Transverse colon (tissue), 4 donors: ENCODE results near the gene BRD2. TPM values are rescaled to one million over a fixed set of nuclear protein-coding genes. Genes with fewer than 3 reads are reported as not detected.

Experiments used
- DNase-seq: peaks from one replicate; pipeline ENCODE4 v3.0.0-alpha.2; 2019
- H3K27ac ChIP-seq, 4 donors: fragments of 200-600 bp; sonication (generic); 2 replicates each; pipeline ENCODE4 v1.5.1; 2016 to 2018; ENCODE audit warnings: inconsistent platforms in 4 of 4
- H3K27me3 ChIP-seq: fragments of 200-600 bp; sonication (generic); 2 replicates; pipeline ENCODE4 v1.5.1; 2017; ENCODE audit warnings: inconsistent platforms
- H3K36me3 ChIP-seq, 4 donors: fragments of 200-600 bp; sonication (generic); 2 replicates each; pipeline ENCODE4 v1.5.1; 2017 to 2019; ENCODE audit warnings: inconsistent platforms in 4 of 4
- H3K4me1 ChIP-seq, 4 donors: fragments of 200-600 bp; sonication (generic); 2 replicates each; pipeline ENCODE4 v1.5.1; 2017 to 2020; ENCODE audit warnings: inconsistent platforms in 4 of 4
- H3K4me3 ChIP-seq, 4 donors: fragments of 200-600 bp; sonication (generic); 1 replicate in 1 of 4; 2 replicates in 3 of 4; pipeline versions ENCODE4 v1.5.1 to v1.6.1; 2017 to 2019; ENCODE audit warnings: inconsistent platforms in 4 of 4
- H3K9me3 ChIP-seq, 2 donors: fragments of 200-600 bp; sonication (generic); 2 replicates each; pipeline ENCODE4 v1.5.1; 2017 to 2019; ENCODE audit warnings: inconsistent platforms in 2 of 2
- EP300 ChIP-seq: sonication (generic); formaldehyde crosslinking; IDR thresholded peaks from one replicate; pipeline ENCODE4 v1.6.1; 2017; ENCODE audit warnings: antibody characterized with exemption, low read depth
- POLR2A ChIP-seq: fragments of 450-650 bp; IDR thresholded peaks from one replicate; pipeline ENCODE4 v1.6.1; 2016; ENCODE audit warnings: antibody characterized with exemption, mild to moderate bottlenecking, moderate library complexity
- POLR2AphosphoS5 ChIP-seq, 3 donors: sonication (generic); formaldehyde crosslinking; IDR thresholded peaks; one replicate each; pipeline ENCODE4 v1.6.1; 2016; ENCODE audit warnings: antibody characterized with exemption in 3 of 3
- WGBS, 2 donors: methylation state at CpG; one replicate each; pipeline ENCODE4 v1.1.5; 2018; ENCODE audit warnings: low coverage in 1 of 2; 5-methylcytosine and 5-hydroxymethylcytosine counted together
- in situ Hi-C, 4 donors: fragments of 200-750 bp; cut with MboI; loops; one replicate each; pipeline versions ENCODE4 v1.15.0 to v1.15.1; 2017; ENCODE audit warnings: low sequenced_read_pairs in 3 of 4, low pct_ligation_motif_present in 1 of 4, low pct_unique_long_range_greater_than_20kb in 1 of 4
- intact Hi-C: fragments of 100-400 bp; cut with DNase I; formaldehyde crosslinking; loops from one replicate; pipeline ENCODE4 v1.15.1; 2023; ENCODE audit warnings: low total_unique reads
- total RNA-seq, 4 donors: library from RNA; depleted of rRNA; stranded (reverse); fragments of >200 nt; gene quantifications; one replicate each; pipeline ENCODE4 v1.1.0, GENCODE V29; 2016
- TF ChIP-seq, protein P1 (sequence below), 5 experiments: fragments of 200-600 bp in 3 of 5; fragments of 450-650 bp in 2 of 5; sonication (generic) in 3 of 5; IDR thresholded peaks; 1 replicate in 2 of 5; 2 replicates in 3 of 5; pipeline ENCODE4 v1.5.1; 2016 to 2017; ENCODE audit warnings: antibody characterized with exemption in 5 of 5, inconsistent platforms in 3 of 5, mild to moderate bottlenecking in 2 of 5, moderate library complexity in 1 of 5

BRD2 gene
- total RNA-seq, 4 donors from 2014 or later = 116 to 612 (median 238) TPM

DNA sequence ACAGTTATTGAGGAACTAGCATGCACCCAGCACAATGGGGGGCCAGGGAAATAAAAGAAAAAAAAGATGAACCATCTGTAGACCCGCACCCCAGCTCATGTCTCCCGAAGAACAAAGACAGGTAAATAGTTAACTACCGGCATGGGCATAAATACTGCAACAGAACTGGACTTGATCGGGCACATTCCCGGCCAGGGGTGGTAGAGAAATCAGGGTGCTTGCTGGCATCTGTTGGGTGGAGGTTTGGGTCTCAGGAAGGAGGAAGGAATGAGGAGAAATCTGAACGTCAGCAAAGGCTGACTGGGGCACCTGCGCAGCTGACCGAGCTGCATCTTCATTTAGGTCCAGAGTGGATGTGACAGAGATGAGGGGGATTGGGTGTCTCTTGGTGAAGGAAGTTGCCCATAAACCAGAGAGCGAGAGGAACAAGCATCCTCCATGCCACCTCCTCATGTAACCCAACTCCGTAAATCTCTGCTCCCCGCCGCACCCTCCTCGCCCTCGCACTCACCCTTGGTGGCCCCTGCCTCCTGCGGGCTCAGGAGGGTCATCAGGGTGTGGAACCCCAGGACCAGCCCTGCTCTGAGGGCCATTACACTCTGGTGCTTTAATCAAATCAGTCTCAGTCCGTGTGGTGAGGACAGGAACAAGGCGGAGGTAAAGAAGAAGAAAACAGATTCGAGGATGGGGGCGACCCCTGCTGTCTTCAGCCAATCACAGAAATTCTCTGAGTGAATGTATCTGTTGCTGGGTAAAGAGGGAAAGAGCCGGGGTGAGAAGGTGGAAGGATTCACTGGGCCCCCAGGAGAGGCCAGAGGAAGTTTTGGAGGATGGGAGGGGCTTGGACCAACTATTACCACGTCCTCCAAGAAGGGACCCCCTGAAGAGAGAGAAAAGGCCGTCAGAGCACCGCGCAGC, 40.8 kb downstream of the BRD2 start, which contains the start of gene HLA-DOA:
Gene HLA-DOA (minus strand): TSS at position 648 of the 918 bp plus-strand sequence.
- intact Hi-C loops = no loop called here
- Histone ChIP-seq H3K9me3 (no peaks in the 10 kb centered on the region), H3K4me3 (peak within 1 kb of the TSS in 2 of 4 donors; percentile 21 to 28), H3K36me3 (no peaks in the 10 kb centered on the region), H3K27ac (no peak within 1 kb of the TSS), H3K4me1 (peaks cover 0 to 4% (median 0%) of the 10 kb centered on the region in 4 donors), H3K27me3 (peaks cover 46% of the 10 kb centered on the region)
- DNase-seq = no peak
- in situ Hi-C loops = loop anchor here in 1 of 4 donors (25.0 kb wide), 1 partner anchor 228 kb away; no protein-coding TSS in a partner anchor
- TF ChIP-seq, protein P1, sequence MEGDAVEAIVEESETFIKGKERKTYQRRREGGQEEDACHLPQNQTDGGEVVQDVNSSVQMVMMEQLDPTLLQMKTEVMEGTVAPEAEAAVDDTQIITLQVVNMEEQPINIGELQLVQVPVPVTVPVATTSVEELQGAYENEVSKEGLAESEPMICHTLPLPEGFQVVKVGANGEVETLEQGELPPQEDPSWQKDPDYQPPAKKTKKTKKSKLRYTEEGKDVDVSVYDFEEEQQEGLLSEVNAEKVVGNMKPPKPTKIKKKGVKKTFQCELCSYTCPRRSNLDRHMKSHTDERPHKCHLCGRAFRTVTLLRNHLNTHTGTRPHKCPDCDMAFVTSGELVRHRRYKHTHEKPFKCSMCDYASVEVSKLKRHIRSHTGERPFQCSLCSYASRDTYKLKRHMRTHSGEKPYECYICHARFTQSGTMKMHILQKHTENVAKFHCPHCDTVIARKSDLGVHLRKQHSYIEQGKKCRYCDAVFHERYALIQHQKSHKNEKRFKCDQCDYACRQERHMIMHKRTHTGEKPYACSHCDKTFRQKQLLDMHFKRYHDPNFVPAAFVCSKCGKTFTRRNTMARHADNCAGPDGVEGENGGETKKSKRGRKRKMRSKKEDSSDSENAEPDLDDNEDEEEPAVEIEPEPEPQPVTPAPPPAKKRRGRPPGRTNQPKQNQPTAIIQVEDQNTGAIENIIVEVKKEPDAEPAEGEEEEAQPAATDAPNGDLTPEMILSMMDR (IDR thresholded peaks at IDR 0.05) = no peak
- TF ChIP-seq POLR2A (peak; percentile 42), EP300 (no peak), POLR2AphosphoS5 (IDR thresholded peaks at IDR 0.05) (peak in 1 of 3 donors; percentile 36)
- WGBS, 2 donors = 18 to 26% methylated on average over 9 to 24 of the region's 24 CpGs

- intact Hi-C loops (loop anchor here (5.0 to 10.0 kb wide), 2 partner anchors 72 to 234 kb away; no protein-coding TSS in a partner anchor), in situ Hi-C loops (loop anchor here (5.0 to 25.0 kb wide), 5 partner anchors 64 to 237 kb away; partner anchors contain the start of genes HLA-DPA1 (in 1 of the 4) and HLA-DPB1 (in 1 of the 4))
- H3K27ac ChIP-seq = no peak overlapping the region
- H3K27me3 ChIP-seq = peaks cover 48% of the 10 kb centered on the region
- TF ChIP-seq POLR2AphosphoS5 (IDR thresholded peaks at IDR 0.05) = no peak
- TF ChIP-seq, protein P1 (IDR thresholded peaks at IDR 0.05) = no peak
- TF ChIP-seq EP300 = no peak
- TF ChIP-seq POLR2A = no peak
- no peaks in the 10 kb centered on the region for H3K9me3 ChIP-seq
- H3K36me3 ChIP-seq = no peaks in the 10 kb centered on the region
- H3K4me3 ChIP-seq = no peak overlapping the region
- H3K4me1 ChIP-seq = peaks cover 0 to 4% (median 0%) of the 10 kb centered on the region in 4 donors
- no peak for DNase-seq
- 71 to 80% methylated on average over 6 to 7 of the region's 7 CpGs for WGBS, 2 donors
Observed at GRCh38 chr6:33010356-33010755, 42.0 kb downstream of the BRD2 start.

DNA sequence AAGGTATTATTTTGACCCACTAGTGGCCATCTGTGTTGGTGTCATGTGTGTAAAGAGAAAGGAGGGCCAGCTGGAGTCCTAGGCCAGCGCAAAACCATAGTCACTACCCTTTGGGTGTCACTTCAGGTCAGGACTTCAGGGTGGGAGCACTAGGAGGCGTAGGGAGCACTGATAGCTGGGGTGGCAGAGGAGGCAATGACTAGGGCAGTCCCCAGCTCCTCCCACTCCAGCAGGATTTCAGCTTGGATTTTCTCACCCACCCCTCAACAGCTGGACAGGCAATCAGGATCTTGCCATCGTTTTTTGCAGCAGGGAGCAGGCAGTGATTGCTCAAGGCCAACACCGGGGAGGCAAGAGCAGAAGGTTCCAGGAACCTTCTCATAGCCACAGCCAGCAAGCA, 45.2 kb downstream of the BRD2 start:
- intact Hi-C loops = loop anchor here (5.0 to 10.0 kb wide), 2 partner anchors 69 to 231 kb away; no protein-coding TSS in a partner anchor
- 64 to 80% methylated on average over 2 to 4 of the region's 4 CpGs for WGBS, 2 donors

More for the DNA sequence above, 45.2 kb downstream of the BRD2 start:
- DNase-seq = no peak
- Histone ChIP-seq H3K36me3 (no peaks in the 10 kb centered on the region), H3K4me3 (no peak overlapping the region), H3K27me3 (peaks cover 51% of the 10 kb centered on the region), H3K9me3 (no peaks in the 10 kb centered on the region), H3K27ac (no peak overlapping the region), H3K4me1 (peaks cover 0 to 10% (median 5%) of the 10 kb centered on the region in 4 donors)
- in situ Hi-C loops = loop anchor here (5.0 to 25.0 kb wide), 5 partner anchors 61 to 234 kb away; partner anchors contain the start of genes HLA-DPA1 (in 1 of the 4) and HLA-DPB1 (in 1 of the 4)
- TF ChIP-seq, protein P1 (IDR thresholded peaks at IDR 0.05) = no peak
- TF ChIP-seq POLR2AphosphoS5 (IDR thresholded peaks at IDR 0.05) = no peak
- no peak for TF ChIP-seq EP300
- TF ChIP-seq POLR2A = no peak
